Lower lobe of right lung (tissue), 2 donors: ENCODE data around the gene FRAS1. TPM values are rescaled to one million over a fixed set of nuclear protein-coding genes. Genes with fewer than 3 reads are reported as not detected.
"Not testable (repeated sequence)": the region's sequence is repeated elsewhere in the genome, so short reads cannot be mapped to it uniquely, and the experiment has no call there.

Experiments used
- ATAC-seq, 2 donors: fragments of 200-7000 bp; cut with Tn5 transposase; one replicate each; pipeline ENCODE4 v1.9.1; 2020 to 2022; ENCODE audit warnings: mild to moderate bottlenecking in 2 of 2, moderate library complexity in 2 of 2
- DNase-seq: peaks from one replicate; pipeline ENCODE4 v3.0.0-alpha.2; 2020
- H3K27ac ChIP-seq: fragments of 200-600 bp; one replicate; pipeline ENCODE4 v1.8.0; 2022
- H3K27me3 ChIP-seq: fragments of 200-600 bp; one replicate; pipeline ENCODE4 v1.8.0; 2022; ENCODE audit warnings: low read depth
- H3K36me3 ChIP-seq: fragments of 200-600 bp; one replicate; pipeline ENCODE4 v1.8.0; 2022; ENCODE audit warnings: mild to moderate bottlenecking
- H3K4me1 ChIP-seq: fragments of 200-600 bp; one replicate; pipeline ENCODE4 v1.8.0; 2022
- H3K4me3 ChIP-seq: fragments of 200-600 bp; one replicate; pipeline ENCODE4 v1.8.0; 2022; ENCODE audit warnings: mild to moderate bottlenecking
- H3K9me3 ChIP-seq: fragments of 200-600 bp; one replicate; pipeline ENCODE4 v1.8.0; 2022
- intact Hi-C: fragments of 100-400 bp; cut with DNase I; formaldehyde crosslinking; loops from one replicate; pipeline ENCODE4 v1.11.0; 2022
- total RNA-seq: library from RNA; stranded (reverse); fragmentation: NEBNext Ultra II Directional; extraction: Animal tissue kit (Norgen Biotek cat#: 25700); gene quantifications from one replicate; pipeline ENCODE4 v1.2.1, GENCODE V29; 2021
- TF ChIP-seq, protein P1 (sequence below): fragments of 200-600 bp; IDR thresholded peaks from one replicate; pipeline ENCODE4 v1.8.0; 2022; ENCODE audit warnings: antibody characterized with exemption, mild to moderate bottlenecking
- donor health status: DM: no; HTN: yes; CAD: no; lungs with severe emphysema.

FRAS1 gene
- total RNA-seq, 1 donor from 2014 or later: 9.2 TPM

DNA sequence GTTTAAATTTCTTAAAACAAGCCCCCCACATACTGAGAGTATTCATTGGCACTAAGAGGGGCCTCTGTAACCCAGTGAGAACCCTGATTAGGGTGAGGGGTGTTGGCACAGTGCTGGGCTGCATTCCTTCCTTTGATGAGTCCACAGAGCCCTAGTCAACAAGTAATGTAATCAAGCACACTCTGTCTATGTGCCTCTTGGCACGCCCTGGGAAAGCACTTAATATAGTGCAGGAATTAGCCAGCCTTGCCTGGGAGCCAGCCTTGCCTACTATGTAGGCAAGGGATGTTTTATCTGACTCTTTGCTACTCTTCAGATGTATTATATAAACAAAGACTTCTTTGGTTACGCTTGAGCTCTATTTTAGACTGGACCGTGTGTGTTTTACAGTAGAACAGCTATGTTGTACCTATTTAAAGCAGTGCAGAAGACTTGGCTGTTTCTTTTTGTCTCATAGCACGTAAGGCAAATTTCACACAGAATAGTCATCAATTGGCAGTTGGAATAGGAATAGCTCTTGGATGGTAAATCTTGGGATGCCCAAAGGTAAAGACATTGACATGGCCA lies 64.3 kb downstream of the FRAS1 start:
- Histone ChIP-seq H3K9me3 (no peaks in the 10 kb centered on the region), H3K4me1 (no peaks in the 10 kb centered on the region), H3K27me3 (no peaks in the 10 kb centered on the region), H3K36me3 (no peaks in the 10 kb centered on the region), H3K27ac (no peak overlapping the region), H3K4me3 (no peak overlapping the region)
- ATAC-seq (peak; percentile 99 to 100), DNase-seq (peak; percentile 69)
- intact Hi-C loops: no loop called here
- TF ChIP-seq, protein P1, sequence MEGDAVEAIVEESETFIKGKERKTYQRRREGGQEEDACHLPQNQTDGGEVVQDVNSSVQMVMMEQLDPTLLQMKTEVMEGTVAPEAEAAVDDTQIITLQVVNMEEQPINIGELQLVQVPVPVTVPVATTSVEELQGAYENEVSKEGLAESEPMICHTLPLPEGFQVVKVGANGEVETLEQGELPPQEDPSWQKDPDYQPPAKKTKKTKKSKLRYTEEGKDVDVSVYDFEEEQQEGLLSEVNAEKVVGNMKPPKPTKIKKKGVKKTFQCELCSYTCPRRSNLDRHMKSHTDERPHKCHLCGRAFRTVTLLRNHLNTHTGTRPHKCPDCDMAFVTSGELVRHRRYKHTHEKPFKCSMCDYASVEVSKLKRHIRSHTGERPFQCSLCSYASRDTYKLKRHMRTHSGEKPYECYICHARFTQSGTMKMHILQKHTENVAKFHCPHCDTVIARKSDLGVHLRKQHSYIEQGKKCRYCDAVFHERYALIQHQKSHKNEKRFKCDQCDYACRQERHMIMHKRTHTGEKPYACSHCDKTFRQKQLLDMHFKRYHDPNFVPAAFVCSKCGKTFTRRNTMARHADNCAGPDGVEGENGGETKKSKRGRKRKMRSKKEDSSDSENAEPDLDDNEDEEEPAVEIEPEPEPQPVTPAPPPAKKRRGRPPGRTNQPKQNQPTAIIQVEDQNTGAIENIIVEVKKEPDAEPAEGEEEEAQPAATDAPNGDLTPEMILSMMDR: no peak

- H3K36me3 ChIP-seq, intact Hi-C loops, DNase-seq: not testable (repeated sequence)
These were observed 68.8 kb downstream of the FRAS1 start for GRCh38 chr4:78125834-78126331.

DNA sequence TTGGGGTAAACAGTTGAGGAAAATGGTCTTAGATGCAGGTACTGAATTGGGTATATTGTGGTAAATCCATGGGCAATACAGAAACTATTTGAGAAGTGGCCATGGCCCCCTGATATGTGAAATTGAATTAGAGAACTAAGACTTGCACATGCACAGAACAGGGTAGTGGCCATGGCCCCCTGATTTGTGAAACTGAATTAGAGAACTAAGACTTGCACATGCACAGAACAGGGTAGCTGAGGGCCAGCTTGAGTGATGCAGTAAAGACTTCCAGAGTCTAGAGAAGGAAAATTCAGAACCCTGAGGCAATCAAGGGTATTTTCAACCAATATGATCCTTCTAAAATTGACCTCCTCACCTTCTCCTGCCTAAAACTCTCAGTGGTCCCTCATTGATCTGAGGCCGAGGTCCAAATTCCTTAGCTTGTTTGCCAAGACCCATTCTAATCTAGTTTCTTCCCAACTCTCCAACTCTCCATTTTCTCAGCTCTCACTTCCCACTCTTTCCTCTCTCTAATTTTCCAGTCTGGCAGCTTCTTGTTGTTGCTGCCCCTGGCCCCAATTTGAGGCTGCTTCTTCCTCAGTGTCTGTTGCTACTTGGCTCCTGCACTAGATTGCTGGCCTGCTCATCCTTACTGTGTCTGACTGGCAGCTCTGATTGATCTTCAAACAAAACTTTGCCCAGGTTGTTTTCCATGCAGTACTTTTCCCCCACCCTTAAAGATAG lies 72.4 kb downstream of the FRAS1 start:
- Histone ChIP-seq H3K27me3 (no peaks in the 10 kb centered on the region), H3K36me3 (no peaks in the 10 kb centered on the region), H3K4me1 (no peaks in the 10 kb centered on the region), H3K27ac (no peak overlapping the region), H3K4me3 (no peak overlapping the region), H3K9me3 (no peaks in the 10 kb centered on the region)
- no peak for ATAC-seq
- intact Hi-C loops: no loop called here
- no peak for DNase-seq
- TF ChIP-seq, protein P1: no peak

More at GRCh38 chr4:78125834-78126331, 68.8 kb downstream of the FRAS1 start:
- H3K4me1 ChIP-seq, H3K9me3 ChIP-seq, H3K27ac ChIP-seq, H3K27me3 ChIP-seq, ATAC-seq, H3K4me3 ChIP-seq: not testable (repeated sequence)

DNA sequence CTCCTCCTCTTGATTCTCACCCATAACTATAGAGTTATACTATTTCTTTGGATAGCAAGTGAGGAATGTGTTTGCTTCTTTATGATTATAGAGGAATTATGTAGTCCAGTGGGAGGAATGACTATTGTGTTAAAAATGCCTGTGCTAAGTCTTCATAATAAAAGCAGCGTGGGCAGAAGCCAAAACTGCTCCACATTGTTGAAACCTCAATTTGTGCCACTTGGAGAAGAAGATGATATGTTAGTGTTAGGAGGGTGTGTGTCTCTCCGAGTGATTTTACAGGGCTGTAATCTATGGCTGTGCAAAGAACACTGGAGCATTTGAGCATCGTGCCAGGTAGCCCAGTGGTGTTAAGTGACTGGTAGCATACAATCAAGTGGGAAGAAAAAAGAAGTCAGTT lies 74.3 kb downstream of the FRAS1 start:
- H3K4me3 ChIP-seq: no peak overlapping the region
- no peak overlapping the region for H3K27ac ChIP-seq
- no peaks in the 10 kb centered on the region for H3K4me1 ChIP-seq
- DNase-seq (no peak), ATAC-seq (no peak)
- no peaks in the 10 kb centered on the region for H3K9me3 ChIP-seq
- H3K36me3 ChIP-seq: no peaks in the 10 kb centered on the region
- TF ChIP-seq, protein P1: no peak
- H3K27me3 ChIP-seq: no peaks in the 10 kb centered on the region
- intact Hi-C loops: no loop called here

GRCh38 chr4:78136109-78137081 lies 79.3 kb downstream of the FRAS1 start:
- intact Hi-C loops: no loop called here
- Histone ChIP-seq H3K27me3 (no peaks in the 10 kb centered on the region), H3K4me3 (no peak overlapping the region), H3K36me3 (no peaks in the 10 kb centered on the region), H3K27ac (no peak overlapping the region), H3K4me1 (no peaks in the 10 kb centered on the region), H3K9me3 (no peaks in the 10 kb centered on the region)
- DNase-seq (no peak), ATAC-seq (no peak)
- TF ChIP-seq, protein P1: no peak
